Left lobe of liver (tissue), 2 donors: ENCODE measurements around the gene RAB24. TPM values are rescaled to one million over a fixed set of nuclear protein-coding genes. Genes with fewer than 3 reads are reported as not detected.
"Not testable (repeated sequence)": the region's sequence is repeated elsewhere in the genome, so short reads cannot be mapped to it uniquely, and the experiment has no call there.

Experiments used
- ATAC-seq: fragments of 200-7000 bp; cut with Tn5 transposase; one replicate; pipeline ENCODE4 v1.9.1; 2020; ENCODE audit warnings: mild to moderate bottlenecking, moderate library complexity
- DNase-seq: peaks from one replicate; pipeline ENCODE4 v3.0.0-alpha.2; 2020; ENCODE audit warnings: low spot score
- total RNA-seq: library from RNA; stranded (reverse); gene quantifications from one replicate; pipeline ENCODE4 v1.2.1, GENCODE V29; 2021
- donor health status: DM: no; HTN: no; CAD: no; lungs with moderate emphysema.
- donor health status: DM: no; HTN: yes; CAD: no.

Gene RAB24
- total RNA-seq, 1 donor from 2014 or later, result 15.3 TPM

DNA sequence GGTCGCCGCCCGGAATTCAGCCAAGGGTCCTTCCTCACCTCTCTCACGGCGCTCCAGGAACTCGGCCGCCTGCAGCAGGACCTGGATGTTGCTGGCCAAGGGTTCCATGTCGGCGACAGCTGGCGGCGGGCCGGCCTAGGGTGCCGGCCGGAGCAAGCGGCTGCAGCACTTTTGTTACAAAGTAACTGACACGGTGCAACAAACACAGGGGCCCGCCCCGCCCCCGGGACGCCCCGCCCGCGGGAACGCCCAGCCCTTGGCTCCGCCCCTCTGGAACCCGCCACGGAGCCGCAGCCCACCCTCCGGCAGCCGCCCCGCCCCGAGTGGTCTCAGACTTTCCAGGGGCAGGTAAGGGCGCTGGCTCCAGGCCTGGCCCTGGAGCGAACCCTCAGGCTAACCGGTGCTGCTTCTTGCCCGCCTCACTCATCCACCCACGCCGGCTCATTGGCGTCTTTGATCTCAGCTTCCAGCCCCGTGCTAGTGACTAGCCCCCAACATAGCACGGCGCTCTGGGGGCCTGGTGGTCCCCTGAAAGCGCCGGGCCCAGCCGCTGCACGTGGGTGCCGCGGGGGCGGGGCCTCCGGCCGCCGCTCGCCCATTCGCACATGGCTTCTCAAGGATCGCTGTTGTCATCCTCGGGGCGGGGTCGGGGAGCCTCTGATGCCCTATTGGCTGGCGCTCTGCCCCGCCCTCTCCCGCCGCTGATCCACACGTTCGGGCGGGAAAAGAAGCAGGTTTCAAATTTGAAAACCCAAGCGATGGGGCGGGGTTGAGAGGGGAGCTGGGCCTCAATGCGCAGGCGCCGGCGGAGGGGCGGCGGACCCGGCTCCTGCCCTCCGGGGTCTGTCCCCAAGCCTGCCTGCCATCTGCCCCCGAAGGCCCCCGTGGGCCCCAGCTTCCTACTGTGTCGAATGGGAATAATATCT is 8.5 kb upstream of the RAB24 start, which contains the start of gene MXD3:
Gene MXD3, minus strand, starts transcription at position 176 of the 926 bp plus-strand sequence. Its CDS starts 68 bp downstream, at position 108.
- peak; percentile 96 for DNase-seq
- peak; percentile 87 for ATAC-seq

DNA sequence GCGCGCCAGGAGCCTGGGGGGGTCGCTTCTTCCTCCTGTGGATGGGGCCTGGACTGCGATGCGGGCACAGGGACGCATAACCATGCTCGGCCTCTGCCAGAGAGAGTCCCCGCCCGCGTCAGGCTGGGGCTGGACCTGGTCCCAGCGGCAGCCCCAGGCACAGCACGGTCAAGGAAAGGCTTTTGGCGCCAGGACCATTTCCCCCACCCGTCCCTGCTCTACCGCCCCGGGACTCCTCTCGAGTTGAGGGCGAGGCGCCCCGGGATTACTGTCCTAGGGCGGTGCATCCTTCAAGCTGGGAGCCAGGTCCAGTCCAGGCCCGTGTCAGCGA is 7.8 kb upstream of the RAB24 start:
- ATAC-seq, result peak; percentile 4
- DNase-seq, result no peak

- DNase-seq (no peak), ATAC-seq (no peak)
These were observed 7.4 kb upstream of the RAB24 start for GRCh38 chr5:177310757-177311391.

- no peak for DNase-seq
- ATAC-seq, result no peak
These were observed 6.8 kb upstream of the RAB24 start for GRCh38 chr5:177310332-177310731.

- peak; percentile 59 for ATAC-seq
- peak; percentile 76 for DNase-seq
These were observed 6.1 kb upstream of the RAB24 start for GRCh38 chr5:177309351-177310191.

GRCh38 chr5:177308740-177309139 is 5.2 kb upstream of the RAB24 start:
- DNase-seq, result no peak
- no peak for ATAC-seq

- no peak for DNase-seq
- ATAC-seq, result no peak
These were observed 4.2 kb upstream of the RAB24 start for GRCh38 chr5:177307544-177308363.

- ATAC-seq, result no peak
- no peak for DNase-seq
These were observed 3.4 kb upstream of the RAB24 start for GRCh38 chr5:177306674-177307543.

- DNase-seq, ATAC-seq: not testable (repeated sequence)
These were observed 2.7 kb upstream of the RAB24 start for GRCh38 chr5:177306103-177306640.

DNA sequence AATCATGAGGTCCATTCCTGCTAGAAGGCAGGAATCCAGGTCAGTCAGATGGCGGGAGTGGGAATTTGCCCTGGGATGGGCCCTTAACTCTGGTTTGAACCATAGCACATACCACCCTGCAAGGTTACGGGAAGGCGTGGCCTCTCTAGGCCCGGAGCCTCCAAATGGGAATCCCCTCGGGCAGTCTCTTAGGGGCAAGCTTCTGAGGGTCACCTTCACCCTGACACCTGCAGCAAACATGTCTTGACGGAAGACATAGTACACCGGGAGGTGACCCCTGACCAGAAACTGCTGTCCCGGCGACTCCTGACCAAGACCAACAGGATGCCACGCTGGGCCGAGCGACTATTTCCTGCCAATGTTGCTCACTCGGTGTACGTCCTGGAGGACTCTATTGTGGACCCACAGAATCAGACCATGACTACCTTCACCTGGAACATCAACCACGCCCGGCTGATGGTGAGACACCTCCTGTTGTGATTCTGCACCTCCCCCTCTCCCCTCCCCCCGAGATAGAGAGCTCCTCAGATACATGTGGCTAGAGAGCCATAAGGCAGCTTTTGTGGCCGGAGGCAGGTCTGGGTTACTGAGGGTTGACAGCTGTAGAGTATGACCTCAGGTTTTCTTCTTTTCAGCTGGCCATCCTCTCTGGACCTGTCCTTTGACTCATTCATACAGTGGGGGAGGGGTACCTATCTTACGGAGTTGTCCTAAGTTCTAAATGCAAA is 1.0 kb upstream of the RAB24 start:
- DNase-seq (no peak), ATAC-seq (peak; percentile 12)

DNA sequence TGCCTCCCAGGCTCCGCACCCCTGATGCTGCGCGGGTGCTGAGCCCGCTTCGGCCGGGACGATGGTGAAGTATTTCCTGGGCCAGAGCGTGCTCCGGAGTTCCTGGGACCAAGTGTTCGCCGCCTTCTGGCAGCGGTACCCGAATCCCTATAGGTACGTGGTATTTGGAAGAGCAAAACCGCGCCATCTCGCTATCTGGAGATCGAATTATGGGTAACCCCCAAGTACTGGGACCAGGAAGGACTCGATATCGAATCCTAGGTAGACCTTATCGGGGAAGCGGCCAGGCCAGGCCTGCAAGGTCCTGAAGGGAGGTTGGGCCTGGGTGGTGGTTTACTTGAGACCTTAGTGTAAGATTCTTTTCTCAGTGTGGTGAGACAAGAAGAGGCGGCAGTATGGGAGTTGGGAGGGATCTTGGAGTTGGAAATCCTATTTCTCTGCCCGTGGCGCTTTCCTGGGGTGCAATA is 439 bp upstream of the RAB24 start:
- ATAC-seq (peak; percentile 3), DNase-seq (no peak)

DNA sequence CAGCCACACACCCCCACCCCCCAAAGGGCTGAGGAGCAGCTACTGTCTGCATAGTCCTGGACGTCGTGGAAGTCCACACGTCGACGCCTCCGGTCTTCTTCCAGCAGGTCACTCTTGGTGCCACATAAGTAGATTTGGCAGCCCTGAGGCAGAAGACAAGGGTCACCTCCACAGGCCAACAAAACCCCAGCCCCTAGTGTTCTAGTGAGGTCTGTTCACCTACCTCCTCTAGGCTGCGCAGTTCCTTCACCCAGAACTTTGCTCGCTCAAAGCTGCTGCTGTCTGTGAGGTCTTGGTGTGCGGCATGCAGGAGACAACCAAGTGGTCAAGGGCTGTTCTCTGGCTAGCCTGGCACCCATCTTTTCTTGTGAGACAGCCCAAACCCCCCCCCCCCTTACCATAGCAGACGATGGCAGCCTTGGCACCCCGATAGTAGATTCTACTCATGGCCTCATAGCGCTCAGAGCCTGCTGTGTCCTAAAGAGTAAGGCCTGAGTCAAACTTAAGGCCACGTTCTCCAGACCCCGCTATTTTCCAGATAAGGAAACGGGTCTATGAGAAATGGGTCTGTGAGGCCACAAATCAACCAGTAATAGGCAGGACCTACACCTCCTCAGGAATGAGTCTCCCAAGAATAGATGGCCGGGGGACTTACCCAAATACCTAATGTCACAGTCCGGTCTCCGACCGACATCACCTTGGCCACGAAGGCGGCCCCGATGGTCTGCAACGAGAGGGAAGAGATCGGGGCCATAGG is 987 bp downstream of the RAB24 start:
- no peak for DNase-seq
- peak; percentile 1 for ATAC-seq

DNA sequence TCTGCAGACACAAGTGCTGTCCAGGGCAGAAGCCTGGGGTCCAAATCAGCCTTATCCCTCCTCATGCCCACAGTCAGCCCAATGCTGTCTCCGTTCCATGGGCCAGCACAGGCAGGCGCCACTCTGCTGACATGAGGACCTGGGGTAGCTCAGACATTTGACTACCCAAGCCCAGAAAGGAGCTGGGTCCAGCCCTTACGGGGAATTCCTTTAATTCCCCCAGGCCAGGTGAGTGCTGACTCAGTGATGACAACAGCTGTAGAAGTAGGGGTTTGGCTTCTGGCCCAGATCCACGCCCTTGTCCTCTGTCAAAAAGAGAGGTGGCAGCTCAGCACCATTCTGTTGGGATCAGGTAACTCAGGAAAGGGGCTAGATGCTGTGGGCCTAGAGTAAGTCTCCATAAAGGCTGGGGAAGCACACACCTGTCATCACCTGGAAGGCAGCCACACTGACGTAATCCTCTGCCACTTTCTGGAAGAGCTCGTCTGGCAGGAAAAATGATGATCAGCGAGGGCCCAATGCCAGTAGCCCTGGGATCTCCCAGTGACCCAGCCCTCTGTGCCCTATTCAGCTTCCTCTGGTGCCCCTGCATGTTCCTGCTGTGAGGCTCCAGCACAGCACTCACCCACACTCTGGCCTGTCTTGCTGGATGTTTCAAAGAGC is 1.9 kb downstream of the RAB24 start:
- ATAC-seq (peak; percentile 68), DNase-seq (peak; percentile 92)

GRCh38 chr5:177300951-177301350 is 2.6 kb downstream of the RAB24 start:
- ATAC-seq (no peak), DNase-seq (no peak)

DNA sequence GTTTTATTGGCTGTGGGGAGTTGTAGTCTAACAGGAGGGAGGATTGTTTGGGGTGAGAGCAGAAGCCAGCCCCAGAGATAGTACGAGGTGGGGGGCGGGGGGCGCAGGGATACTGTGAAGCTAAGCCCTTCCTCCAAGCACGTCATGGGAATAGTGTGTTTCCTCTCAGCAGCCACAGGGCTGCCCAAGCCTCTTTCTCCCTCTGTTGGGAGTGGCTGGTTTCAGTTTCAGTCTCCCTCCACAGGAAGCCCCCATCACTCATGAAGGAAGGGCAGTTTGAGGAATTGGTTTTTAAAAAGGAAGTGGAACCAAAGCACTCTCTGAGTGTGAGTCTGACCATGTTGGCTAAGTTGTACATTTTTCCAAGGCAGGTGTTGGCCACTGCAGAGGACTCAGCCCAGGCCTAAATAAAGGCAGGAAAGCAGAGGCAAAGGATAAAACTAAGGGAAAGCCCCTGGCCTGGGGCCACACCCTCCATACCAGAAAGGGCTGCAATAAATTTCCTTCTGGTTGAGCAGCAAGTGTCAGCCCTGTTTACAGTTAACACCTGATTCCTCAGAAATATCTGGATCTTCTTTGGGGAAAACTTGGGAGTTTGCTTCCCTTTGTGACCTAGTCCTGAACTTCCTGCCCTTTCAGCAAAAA is 3.2 kb downstream of the RAB24 start:
- ATAC-seq (no peak), DNase-seq (no peak)

DNA sequence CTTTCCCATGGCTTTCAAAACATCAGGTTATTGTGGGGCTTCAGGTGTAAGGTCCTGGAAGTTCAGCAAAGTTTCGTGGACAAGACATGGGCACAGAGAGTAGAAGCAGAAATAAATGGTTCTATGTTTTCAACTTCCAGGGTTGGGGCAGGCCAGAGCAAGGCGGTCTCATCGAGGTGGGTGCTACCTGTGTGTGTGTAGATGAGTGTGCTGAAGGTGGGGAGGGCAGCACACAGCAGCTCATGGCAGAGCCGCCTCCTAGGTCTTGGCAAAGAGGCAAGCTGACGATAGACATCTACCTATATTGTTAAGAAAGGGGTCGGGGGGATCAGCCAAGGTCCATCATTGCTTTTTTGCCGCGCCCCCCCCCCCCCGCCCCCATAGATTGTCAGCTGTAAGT is 3.8 kb downstream of the RAB24 start:
- DNase-seq, result no peak

DNA sequence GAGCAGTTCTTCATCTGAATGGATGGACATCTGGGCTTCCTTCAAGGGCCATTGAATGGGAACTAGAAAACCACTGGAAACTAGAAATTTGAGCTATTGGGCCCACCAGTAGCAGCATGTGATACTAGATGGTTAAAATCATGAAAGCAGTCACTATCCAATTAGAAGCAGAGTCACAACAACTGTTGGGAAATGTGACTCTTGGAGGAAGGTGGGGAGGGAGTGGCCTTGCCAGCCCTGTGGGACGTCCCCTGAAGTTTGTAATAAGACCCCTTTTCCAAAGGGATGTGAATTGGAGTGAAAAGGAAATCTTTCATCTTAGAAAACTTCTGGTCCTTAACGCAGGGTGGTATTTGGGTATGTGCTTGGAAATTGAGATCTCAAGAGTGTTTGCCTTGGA is 5.6 kb downstream of the RAB24 start:
- ATAC-seq (no peak), DNase-seq (no peak)

More for the DNA sequence above, 3.8 kb downstream of the RAB24 start:
- no peak for ATAC-seq
